Keratinocyte (primary cell): ENCODE data around the gene TK1. TPM values are rescaled to one million over a fixed set of nuclear protein-coding genes. Genes with fewer than 3 reads are reported as not detected.

Experiments used
- DNase-seq: peaks from one replicate; pipeline ENCODE4 v3.0.0-alpha.2; 2011; ENCODE audit warnings: low read depth, missing footprints, low spot score
- FAIRE-seq: peaks from 2 replicates; lab custom pipeline; 2011; peaks lifted over from hg19 to GRCh38; lab: Jason Lieb, UNC
- H2AFZ ChIP-seq: 2 replicates; pipeline ENCODE4 v1.6.0; 2012; ENCODE audit warnings: low read length, control low read depth, inconsistent platforms; ENCODE audit not compliant: control insufficient read depth
- H3K27ac ChIP-seq: 2 replicates; pipeline ENCODE4 v1.5.1; 2011; ENCODE audit warnings: low read length; ENCODE audit not compliant: control insufficient read depth, insufficient read depth
- H3K27me3 ChIP-seq: 3 replicates; pipeline ENCODE4 v1.6.0; 2011; ENCODE audit warnings: low read length; ENCODE audit not compliant: control insufficient read depth, insufficient read depth; ENCODE audit errors: extremely low read depth
- H3K36me3 ChIP-seq, 2 experiments: 2 replicates in 1 of 2; 3 replicates in 1 of 2; pipeline ENCODE4 v1.5.1; 2011; ENCODE audit warnings: low read length in 2 of 2, mild to moderate bottlenecking in 1 of 2; ENCODE audit not compliant: control insufficient read depth in 2 of 2, insufficient read depth in 2 of 2; ENCODE audit errors: extremely low read depth in 1 of 2
- H3K4me1 ChIP-seq: 3 replicates; pipeline ENCODE4 v1.5.1; 2011; ENCODE audit warnings: low read length; ENCODE audit not compliant: control insufficient read depth, insufficient read depth; ENCODE audit errors: extremely low read depth
- H3K4me2 ChIP-seq: 3 replicates; pipeline ENCODE4 v1.6.0; 2011; ENCODE audit warnings: low read depth, low read length; ENCODE audit not compliant: control insufficient read depth, insufficient read depth; ENCODE audit errors: extremely low read depth
- H3K4me3 ChIP-seq, 3 experiments: fragments of 200-600 bp in 1 of 3; sonication (generic) in 1 of 3; 2 replicates in 2 of 3; 3 replicates in 1 of 3; pipeline ENCODE4 v1.5.1; 2011 to 2016; ENCODE audit warnings: low read length in 3 of 3, mild to moderate bottlenecking in 3 of 3, control low read depth in 2 of 3, inconsistent platforms in 1 of 3, low read depth in 1 of 3, mixed read lengths in 1 of 3, mixed run types in 1 of 3, moderate library complexity in 1 of 3; ENCODE audit not compliant: control insufficient read depth in 2 of 3, insufficient read depth in 2 of 3; ENCODE audit errors: extremely low read depth in 1 of 3
- H3K79me2 ChIP-seq: 2 replicates; pipeline ENCODE4 v1.6.0; 2012; ENCODE audit warnings: low read length; ENCODE audit not compliant: control insufficient read depth, insufficient read depth
- H3K9ac ChIP-seq: 3 replicates; pipeline ENCODE4 v1.6.0; 2011; ENCODE audit warnings: low read length; ENCODE audit not compliant: control insufficient read depth, insufficient read depth; ENCODE audit errors: extremely low read depth
- H3K9me1 ChIP-seq: 3 replicates; pipeline ENCODE4 v1.6.0; 2011; ENCODE audit warnings: low read length; ENCODE audit not compliant: control insufficient read depth, insufficient read depth; ENCODE audit errors: extremely low read depth
- H3K9me3 ChIP-seq: 2 replicates; pipeline ENCODE4 v1.5.1; 2012; ENCODE audit warnings: low read depth, low read length; ENCODE audit not compliant: control insufficient read depth
- H4K20me1 ChIP-seq: 3 replicates; pipeline ENCODE4 v1.6.0; 2011; ENCODE audit warnings: low read length; ENCODE audit not compliant: control insufficient read depth, insufficient read depth; ENCODE audit errors: extremely low read depth
- CTCF ChIP-seq, 3 experiments: IDR thresholded peaks in 1 of 3; conservative IDR thresholded peaks in 1 of 3; optimal IDR thresholded peaks in 1 of 3; 2 replicates in 2 of 3; 3 replicates in 1 of 3; pipeline versions ENCODE3 to v1.5.1; 2011; ENCODE audit warnings: low read length in 3 of 3, mild to moderate bottlenecking in 3 of 3, moderate library complexity in 2 of 3, control low read depth in 1 of 3, inconsistent platforms in 1 of 3; ENCODE audit not compliant: insufficient read depth in 2 of 3; ENCODE audit errors: extremely low read depth in 1 of 3
- EZH2 ChIP-seq: IDR thresholded peaks from one replicate; pipeline ENCODE4 v1.6.1; 2012; ENCODE audit warnings: inconsistent platforms, mild to moderate bottlenecking, low read length, moderate library complexity
- dilution Hi-C: fragments of 300-500 bp; cut with MboI; formaldehyde crosslinking; loops from one replicate; pipeline ENCODE4 v1.7.0; 2020; ENCODE audit warnings: low sequenced_read_pairs; ENCODE audit not compliant: extremely low pct_ligation_motif_present
- polyA plus RNA-seq, 5 experiments: library from polyadenylated mRNA; depleted of rRNA in 3 of 5; stranded (reverse) in 3 of 5; stranded (forward) in 1 of 5; unstranded in 1 of 5; fragments of >200 nt; gene quantifications; 1 replicate in 1 of 5; 2 replicates in 3 of 5; 3 replicates in 1 of 5; pipeline versions ENCODE4 v1.2.1 to v1.2.3, GENCODE V29; 2011 to 2012; ENCODE audit warnings: missing spikeins in 2 of 5, low read depth in 1 of 5, low replicate concordance in 1 of 5

The TK1 gene
- polyA plus RNA-seq, 1 donor (not counting 4 experiments of a cell fraction or from before 2014, with no cell fraction given): 21.8 TPM

- H3K9me1 ChIP-seq: peaks cover 4% of the 10 kb centered on the region
- H3K9ac ChIP-seq: no peak overlapping the region
- no peaks in the 10 kb centered on the region for H3K36me3 ChIP-seq
- no peak overlapping the region for H3K4me2 ChIP-seq
- no peak for FAIRE-seq
- no peak for DNase-seq
- H3K4me1 ChIP-seq: peaks cover 10% of the 10 kb centered on the region
- H3K79me2 ChIP-seq: no peaks in the 10 kb centered on the region
- dilution Hi-C loops: no loop called here
- no peaks in the 10 kb centered on the region for H4K20me1 ChIP-seq
- peaks cover 31% of the 10 kb centered on the region for H3K27me3 ChIP-seq
- TF ChIP-seq CTCF (optimal IDR thresholded peaks at IDR 0.05 in 1 of 3, IDR thresholded peaks at IDR 0.05 in 1 of 3, conservative IDR thresholded peaks at IDR 0.05 in 1 of 3; ENCODE audit: extremely low read depth in 1 of 3, insufficient read depth in 2 of 3, low read length in 3 of 3) (peak; percentile 55 to 81 (median 71)), EZH2 (no peak)
- no peak overlapping the region for H3K4me3 ChIP-seq
- H2AFZ ChIP-seq: no peak overlapping the region
- no peak overlapping the region for H3K27ac ChIP-seq
- H3K9me3 ChIP-seq: no peaks in the 10 kb centered on the region
These were observed 52.6 kb downstream of the TK1 start for GRCh38 chr17:78133971-78134898.

GRCh38 chr17:78133179-78133951 lies 53.5 kb downstream of the TK1 start:
- Histone ChIP-seq H3K4me2 (no peak overlapping the region), H3K27me3 (peaks cover 31% of the 10 kb centered on the region), H4K20me1 (no peaks in the 10 kb centered on the region), H3K36me3 (no peaks in the 10 kb centered on the region), H3K79me2 (no peaks in the 10 kb centered on the region), H3K27ac (no peak overlapping the region), H3K9me3 (no peaks in the 10 kb centered on the region), H3K9me1 (peaks cover 4% of the 10 kb centered on the region), H2AFZ (no peak overlapping the region), H3K4me1 (peaks cover 10% of the 10 kb centered on the region), H3K4me3 (no peak overlapping the region), H3K9ac (no peak overlapping the region)
- DNase-seq (no peak), FAIRE-seq (no peak)
- TF ChIP-seq CTCF (optimal IDR thresholded peaks at IDR 0.05 in 1 of 3, IDR thresholded peaks at IDR 0.05 in 1 of 3, conservative IDR thresholded peaks at IDR 0.05 in 1 of 3; ENCODE audit: extremely low read depth in 1 of 3, insufficient read depth in 2 of 3, low read length in 3 of 3) (no peak), EZH2 (no peak)
- dilution Hi-C loops: no loop called here
